DMS53 treated with DMSO at 0.1 percent for 48 hours (cell line): ENCODE data around the gene HMCN1.
"Not testable (repeated sequence)": the region's sequence is repeated elsewhere in the genome, so short reads cannot be mapped to it uniquely, and the experiment has no call there.

Experiments used
- DNase-seq: peaks from one replicate; lab custom pipeline; 2025; ENCODE audit not compliant: unreplicated experiment; lab: John Stamatoyannopoulos, UW

Gene HMCN1

DNA sequence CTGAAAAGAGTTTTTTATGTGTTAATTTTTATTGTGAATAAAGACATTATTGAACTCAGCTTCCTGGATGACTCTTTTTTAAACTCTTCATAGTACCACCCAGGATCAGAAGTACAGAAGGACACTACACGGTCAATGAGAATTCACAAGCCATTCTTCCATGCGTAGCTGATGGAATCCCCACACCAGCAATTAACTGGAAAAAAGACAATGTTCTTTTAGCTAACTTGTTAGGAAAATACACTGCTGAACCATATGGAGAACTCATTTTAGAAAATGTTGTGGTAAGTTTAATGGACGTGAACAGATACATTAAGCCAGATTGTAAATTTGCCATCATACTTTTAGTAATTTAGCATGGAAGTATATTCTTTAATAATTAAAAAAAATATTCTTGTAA is 391.3 kb downstream of the HMCN1 start:
- no peak for DNase-seq

DNA sequence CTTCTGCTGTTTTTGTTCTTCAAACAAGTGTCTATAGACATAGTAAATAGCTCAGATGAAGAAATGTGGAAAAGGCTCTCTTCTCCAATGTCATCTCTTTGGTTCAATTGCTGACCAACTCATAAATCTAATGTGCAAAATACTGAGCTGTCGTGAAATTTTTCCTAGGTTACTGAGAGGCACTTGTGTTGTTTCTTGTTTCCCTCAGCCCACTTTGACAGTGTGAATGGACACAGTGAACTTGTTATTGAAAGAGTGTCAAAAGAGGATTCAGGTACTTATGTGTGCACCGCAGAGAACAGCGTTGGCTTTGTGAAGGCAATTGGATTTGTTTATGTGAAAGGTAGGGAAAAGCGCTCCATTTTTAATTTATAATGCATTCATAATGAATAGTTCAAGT is 395.6 kb downstream of the HMCN1 start:
- DNase-seq = no peak

DNA sequence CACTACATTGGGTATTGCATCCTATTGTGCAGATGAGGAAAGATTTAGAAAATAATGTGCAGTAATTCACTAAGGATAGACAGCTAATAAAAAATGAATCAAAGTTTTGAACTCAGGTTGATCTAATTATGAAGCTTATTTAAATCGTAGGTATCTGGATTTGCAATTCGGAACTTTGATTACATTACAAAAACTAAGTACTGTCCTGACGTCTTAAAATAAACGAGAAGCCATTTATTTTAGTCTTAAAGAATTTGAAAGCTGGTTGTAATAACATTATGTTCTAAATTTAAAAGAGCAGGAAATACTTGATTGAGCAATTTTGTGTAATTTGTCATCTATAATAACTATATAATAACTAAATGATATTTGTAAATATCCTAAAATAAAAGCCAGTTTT is 404.9 kb downstream of the HMCN1 start:
- no peak for DNase-seq

DNA sequence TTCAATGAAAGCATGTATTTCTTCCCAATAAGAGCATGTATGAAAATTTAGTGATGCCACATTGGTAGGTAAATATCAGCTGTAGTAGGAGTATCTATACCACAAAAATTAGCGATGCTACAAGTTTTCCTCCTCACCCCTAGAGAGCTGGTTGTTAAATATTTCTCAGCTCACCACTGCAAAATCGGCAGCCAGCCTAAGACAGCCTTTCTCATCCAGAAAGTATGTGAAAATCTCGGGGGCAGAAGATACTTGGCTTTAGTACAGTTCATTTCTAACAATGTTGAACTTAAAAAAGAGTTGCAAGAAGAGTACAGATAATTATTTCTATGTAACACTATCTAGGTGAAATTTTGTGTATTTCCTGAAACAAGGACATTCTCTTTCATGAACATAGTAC is 405.5 kb downstream of the HMCN1 start:
- DNase-seq = no peak

DNA sequence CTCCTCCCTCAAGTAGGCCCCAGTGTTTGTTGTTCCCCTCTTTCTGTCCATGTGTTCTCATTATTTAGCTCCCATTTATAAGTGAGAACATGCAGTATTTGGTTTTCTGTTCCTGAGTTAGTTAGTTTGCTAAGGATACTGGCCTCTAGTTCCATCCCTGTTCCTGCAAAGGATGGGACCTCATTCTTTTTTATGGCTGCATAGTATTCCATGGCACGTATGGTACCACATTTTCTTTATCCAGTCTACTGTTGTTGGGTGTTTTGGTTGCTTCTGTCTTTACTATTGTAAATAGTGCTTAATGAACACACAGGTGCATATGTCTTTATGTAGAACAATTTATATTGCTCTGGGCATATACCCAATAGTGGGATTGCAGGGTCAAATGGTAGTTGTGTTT is 408.0 kb downstream of the HMCN1 start:
- no peak for DNase-seq

DNA sequence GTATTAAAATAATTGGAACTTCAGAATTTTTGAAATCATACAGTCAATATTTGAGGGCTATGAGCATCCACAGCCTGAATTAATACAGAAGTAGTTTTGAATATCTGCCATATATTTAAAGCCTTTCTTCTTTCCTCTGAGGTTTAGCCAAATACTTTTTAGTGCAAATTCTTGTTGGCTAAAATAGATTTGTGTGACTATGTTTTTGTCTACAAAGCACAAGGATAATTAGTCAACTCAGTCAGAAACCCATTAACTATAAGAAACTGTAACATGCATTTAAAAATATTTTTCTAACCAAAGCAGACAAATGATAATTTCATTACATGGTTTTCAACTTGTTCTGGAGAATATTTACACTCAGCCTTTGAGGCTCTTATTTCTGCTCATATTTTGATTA is 408.7 kb downstream of the HMCN1 start:
- no peak for DNase-seq

DNA sequence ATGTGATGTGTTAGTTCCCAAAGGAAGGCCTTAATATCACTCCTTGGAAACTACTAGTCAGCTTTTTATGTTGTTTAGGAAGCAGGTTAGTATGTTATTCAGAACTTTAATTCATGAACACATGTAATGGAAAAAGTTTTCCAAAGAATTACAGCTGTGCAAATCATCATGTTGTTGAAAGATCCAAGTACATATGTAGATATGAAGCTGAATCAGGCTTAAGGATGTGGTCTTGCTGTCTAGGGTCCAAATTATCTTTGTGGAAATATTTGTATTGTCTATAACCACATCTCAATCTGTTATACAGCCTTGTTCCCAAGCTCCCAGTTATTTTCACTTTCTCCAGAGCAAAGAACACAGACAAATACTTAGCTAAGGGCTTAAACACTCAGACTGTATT is 409.3 kb downstream of the HMCN1 start:
- DNase-seq = no peak

DNA sequence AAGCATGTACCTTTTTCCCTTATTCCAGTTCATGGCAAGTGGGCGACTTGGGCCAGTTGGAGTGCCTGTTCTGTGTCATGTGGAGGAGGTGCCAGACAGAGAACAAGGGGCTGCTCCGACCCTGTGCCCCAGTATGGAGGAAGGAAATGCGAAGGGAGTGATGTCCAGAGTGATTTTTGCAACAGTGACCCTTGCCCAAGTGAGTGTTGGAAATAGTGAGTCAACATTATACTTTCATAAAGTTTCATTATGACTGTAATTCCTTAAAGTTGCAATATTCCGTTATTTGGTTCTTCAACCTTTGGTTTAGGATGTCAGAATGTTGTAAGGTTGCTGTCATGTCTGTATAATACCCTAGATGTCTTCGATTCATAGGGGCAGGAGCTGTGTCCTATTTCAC is 410.3 kb downstream of the HMCN1 start:
- DNase-seq = no peak

DNA sequence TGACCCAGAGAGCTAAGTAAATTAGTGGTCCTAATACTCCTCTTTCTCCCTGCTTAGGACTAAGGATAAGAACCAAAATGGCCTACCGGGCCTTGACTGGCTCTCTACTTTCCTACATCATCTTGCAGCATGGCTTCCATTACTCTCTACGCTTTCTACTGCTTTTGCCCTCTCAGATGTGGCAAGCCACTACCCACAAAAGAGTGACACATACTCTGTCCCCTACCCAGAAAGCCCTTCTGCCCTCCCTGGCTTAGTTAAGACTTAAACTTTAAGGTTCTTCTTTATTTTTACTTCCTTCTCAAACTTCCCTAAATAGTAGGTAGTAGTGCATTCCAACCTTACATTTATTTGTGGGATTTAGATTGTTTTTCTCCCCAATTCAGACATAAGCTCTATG is 412.8 kb downstream of the HMCN1 start:
- no peak for DNase-seq

DNA sequence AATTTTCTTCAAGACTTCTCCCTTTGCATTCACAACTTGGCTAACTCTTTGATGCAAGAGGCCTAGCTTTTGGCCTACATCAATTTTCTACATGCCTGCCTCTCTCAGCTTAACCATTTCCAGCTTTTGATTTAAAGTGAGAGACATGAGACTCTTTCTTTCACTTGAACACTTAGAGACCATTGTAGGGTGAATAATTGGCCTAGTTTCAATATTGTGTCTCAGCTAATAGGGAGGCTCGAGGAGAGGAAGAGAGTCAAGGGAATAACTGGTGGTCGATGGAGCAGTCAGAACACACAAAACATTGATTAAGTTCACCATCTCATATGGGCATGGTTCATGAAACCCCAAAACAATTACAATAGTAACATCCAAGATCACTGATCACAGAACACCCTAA is 415.4 kb downstream of the HMCN1 start:
- no peak for DNase-seq

DNA sequence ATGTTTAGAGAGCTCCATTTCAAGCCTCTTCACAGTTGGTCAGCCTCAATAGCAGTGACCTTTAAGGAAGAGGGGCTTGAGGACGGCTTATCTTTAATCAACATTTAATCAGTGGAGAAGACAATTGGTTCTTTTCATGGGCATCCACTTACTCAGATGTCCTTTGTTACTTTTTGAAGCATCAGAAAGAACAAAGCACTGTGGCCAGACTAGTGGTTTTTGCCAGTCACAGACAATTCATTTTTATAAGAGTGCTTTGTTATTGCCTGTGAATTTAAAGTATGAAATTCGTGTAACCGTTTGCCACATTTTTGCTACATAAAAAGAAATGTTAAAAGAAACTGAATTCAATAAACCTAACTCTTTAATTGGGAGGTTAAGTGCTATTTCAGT is 418.0 kb downstream of the HMCN1 start:
- no peak for DNase-seq

DNA sequence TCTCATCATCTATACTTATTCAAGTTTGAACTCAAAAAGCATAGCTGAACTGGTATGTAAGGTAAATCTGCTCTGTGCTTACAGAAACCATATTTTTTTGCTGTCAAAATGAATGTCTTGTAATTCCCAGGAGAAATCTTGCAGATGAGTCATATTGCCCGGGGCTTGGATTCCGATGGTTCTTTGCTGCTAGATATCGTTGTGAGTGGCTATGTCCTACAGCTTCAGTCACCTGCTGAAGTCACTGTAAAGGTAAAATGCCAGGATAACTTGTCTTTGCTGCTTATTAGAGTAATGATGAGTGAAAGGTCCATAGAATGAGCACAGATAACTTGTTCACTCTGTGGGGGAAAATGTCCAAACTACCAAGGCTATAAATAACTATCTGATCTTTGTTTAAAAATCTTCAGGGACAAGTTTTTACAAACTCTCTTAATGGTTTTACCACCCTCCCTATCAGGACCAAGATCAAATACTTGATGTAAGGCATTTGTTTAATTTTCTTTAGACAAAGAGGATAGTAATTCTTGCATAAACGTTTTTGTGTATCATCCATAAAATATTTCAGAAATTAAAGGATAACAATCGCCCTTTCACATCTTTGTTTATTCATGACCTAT is 418.5 kb downstream of the HMCN1 start:
- DNase-seq = no peak

DNA sequence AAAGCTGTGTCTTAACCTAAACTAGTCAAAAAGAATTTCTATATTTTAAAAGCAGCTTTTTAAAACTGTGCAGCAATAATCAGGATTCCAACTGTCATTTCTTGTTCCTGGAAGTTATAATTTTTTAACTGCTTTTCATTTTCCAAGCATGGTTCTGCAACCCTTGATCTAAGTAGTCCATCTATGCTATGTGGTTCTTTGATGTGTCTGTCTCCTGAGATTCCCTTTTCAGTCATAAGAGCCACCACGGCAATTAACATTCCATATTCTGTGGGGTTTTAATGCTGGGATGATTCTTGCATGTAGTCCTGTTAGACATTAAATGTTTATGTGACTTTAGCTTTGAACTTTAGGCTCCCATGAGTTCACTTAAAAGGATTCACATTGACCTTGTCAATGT is 420.5 kb downstream of the HMCN1 start:
- no peak for DNase-seq

DNA sequence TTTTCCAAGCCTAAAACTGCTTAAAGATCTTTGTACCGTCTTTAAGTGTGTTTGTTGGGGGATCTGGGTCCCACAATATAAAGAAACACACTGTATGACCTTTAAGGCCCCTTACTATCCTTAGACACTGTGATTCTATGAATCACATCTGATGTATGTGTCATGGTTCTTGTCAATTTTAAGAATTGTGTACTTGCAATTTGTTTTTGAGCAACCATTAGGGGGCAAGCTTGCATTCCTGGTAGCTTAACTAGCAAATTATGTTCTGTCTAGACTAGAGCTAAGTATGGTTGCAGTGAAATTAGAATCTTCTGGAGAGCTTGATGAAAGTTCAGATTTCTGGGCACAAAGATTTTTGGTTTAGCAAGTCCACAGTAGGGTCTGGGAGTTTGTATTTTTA is 421.4 kb downstream of the HMCN1 start:
- peak; percentile 40 for DNase-seq

DNA sequence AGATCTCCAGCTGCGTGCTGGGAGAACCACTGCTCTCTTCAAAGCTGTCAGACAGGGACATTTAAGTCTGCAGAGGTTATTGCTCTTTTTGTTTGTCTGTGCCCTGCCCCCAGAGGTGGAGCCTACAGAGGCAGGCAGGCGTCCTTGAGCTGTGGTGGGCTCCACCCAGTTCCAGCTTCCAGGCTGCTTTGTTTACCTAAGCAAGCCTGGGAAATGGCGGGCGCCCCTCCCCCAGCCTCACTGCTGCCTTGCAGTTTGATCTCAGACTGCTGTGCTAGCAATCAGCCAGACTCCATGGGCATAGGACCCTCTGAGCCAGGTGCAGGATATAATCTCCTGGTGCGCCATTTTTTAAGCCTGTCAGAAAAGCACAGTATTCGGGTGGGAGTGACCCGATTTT is 428.7 kb downstream of the HMCN1 start:
- DNase-seq = not testable (repeated sequence)

DNA sequence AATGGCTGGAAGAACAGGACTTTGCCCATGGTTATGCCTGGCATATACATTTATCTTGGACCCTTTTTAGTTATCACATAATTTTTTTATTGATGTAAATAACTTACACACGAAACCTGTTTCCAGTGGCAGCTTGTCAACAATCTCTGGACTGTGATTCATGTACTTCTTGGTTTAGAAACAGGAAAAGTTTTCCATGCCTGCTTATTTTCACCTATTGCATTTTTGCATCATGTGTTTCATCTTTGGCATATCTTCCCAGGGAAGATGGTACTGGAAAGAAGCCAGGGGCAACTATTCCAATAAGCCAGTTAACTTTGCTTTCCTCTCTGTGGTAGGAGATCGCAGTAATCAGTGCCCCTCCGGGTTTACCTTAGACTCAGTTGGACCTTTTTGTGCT is 430.6 kb downstream of the HMCN1 start:
- DNase-seq = no peak

DNA sequence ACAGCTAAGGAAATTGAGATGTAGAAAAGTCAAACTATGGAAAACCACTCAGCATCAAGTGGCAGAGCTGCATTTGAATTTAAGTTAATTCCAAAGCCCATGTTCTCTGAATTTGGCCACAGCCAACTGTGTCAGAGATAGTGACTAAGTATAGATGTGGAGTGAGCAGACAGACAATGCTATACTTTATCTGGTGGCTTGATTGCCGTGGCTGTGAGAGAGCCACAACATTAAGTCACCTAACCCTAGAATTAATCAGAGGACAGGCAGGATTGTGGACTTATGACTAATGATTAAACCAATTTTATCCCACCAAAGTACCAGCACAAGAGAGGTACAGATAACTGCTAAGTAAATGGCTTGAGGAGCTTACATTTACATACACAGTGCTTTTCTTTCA is 431.1 kb downstream of the HMCN1 start:
- no peak for DNase-seq

DNA sequence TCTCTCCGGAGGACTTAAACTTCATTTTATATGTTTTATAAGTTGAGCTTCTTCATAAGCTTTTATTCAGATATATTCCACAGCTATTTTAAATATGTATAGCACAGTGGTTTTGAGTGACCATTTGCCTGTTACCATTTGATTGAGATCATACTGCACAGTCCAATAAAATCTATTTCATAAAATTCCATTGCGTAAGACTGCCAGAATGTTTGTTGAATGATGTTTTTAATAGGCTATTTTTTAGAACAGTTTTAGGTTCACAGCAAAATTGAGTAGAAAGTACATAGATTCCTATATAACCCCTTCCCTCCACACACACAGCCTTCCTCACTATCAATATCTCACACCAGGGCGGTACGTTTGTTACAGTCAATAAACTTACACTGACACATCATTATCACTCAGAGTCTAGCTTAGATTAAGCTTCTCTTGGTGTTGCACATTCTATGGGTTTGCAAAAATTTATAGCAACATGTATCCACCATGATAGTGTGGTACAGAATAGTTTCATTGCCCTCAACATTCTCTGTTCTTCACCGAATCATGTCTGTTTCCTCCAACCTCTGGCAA is 433.0 kb downstream of the HMCN1 start:
- no peak for DNase-seq

DNA sequence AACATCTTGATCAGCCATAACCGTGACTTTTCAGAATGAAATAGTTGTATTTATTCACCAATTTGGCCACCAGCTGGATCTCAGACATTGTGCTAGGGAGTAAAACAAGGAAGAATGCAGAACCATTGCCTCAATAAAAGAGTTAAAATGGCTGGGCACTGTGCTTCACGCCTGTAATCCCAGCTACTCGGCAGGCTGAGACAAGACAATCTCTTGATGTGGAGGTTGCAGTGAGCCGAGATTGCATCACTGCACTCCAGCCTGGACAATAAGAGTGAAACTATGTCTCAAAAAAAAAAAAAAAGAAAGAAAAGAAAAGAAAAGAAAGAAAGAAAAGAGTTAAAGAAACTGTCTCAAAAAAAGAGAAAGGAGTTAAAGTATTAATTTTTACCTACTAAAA is 441.4 kb downstream of the HMCN1 start:
- DNase-seq = no peak

DNA sequence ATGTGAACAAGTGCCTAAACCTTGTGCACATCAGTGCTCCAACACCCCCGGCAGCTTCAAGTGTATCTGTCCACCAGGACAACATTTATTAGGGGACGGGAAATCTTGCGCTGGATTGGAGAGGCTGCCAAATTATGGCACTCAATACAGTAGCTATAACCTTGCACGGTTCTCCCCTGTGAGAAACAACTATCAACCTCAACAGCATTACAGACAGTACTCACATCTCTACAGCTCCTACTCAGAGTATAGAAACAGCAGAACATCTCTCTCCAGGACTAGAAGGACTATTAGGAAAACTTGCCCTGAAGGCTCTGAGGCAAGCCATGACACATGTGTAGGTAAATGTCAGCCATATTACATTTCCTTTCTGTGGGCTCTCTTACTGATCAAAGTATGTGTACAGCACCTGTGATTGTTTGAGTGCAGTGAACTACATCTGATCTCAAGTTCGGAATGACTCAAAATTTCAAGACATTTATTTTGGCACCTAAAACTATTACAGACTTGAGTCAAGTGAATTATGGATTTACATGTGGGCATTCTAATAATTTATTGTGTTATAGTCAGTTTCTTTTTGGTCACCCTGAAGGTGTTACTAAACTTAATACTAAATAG is 444.3 kb downstream of the HMCN1 start:
- DNase-seq = no peak

DNA sequence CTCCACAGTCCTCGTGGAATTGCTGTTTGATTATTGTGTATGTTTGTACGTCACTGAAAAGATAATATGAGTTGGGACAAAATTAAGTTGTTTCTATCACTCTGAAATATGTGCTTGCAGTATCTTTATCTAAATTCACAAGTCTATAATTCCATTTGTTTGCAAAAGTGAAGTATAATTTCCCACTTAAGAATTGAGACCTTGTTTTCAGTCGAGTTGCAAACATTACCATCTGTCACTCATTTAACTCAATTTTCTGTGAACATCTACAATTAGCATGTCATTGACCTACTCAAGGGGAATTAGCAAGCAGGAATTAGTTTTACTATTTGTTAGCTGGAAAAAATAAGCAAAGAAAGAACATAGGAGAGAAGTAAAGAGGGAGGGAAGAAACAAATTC is 445.0 kb downstream of the HMCN1 start:
- DNase-seq = no peak

DNA sequence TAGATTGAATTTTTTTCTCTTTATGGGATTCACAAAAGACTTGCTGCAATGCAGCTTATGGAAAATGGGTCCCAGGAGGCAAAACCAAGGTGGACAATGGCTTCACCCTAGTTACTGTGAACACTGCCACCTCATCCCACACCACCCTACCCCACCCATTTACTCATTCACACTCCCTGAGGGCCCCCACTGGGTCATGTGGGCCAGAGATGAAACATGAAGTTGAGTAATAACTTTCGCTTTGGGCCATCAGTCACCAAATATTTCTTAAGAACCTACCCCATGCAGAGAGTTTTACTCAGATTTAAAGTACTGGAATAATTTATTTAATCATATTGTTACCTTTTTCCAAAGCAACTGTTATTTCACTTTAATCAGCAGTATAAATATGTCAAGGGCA is 449.0 kb downstream of the HMCN1 start:
- no peak for DNase-seq
